GM23338 (cell line): ENCODE measurements around the gene C14orf93. TPM values are rescaled to one million over a fixed set of nuclear protein-coding genes. Genes with fewer than 3 reads are reported as not detected.

Source experiments
- ATAC-seq: fragments of 200-7000 bp; cut with Tn5 transposase; 3 replicates; pipeline ENCODE4 v1.9.1; 2020
- DNase-seq: peaks from one replicate; pipeline ENCODE4 v3.0.0-alpha.2; 2015; ENCODE audit warnings: low spot score
- H2AFZ ChIP-seq: fragments of 200-600 bp; sonication (generic); 2 replicates; pipeline ENCODE4 v1.8.0; 2016; ENCODE audit warnings: antibody characterized with exemption, mild to moderate bottlenecking, moderate library complexity
- H3F3A ChIP-seq: fragments of 200-600 bp; sonication (generic); replicated peaks from 2 replicates; pipeline ENCODE4 v1.8.0; 2017; ENCODE audit warnings: antibody characterized with exemption, mixed run types, low read depth
- H3K27ac ChIP-seq: fragments of 200-600 bp; sonication (generic); 2 replicates; pipeline ENCODE4 v1.6.1; 2016; ENCODE audit warnings: low read depth
- H3K27me3 ChIP-seq: fragments of 200-600 bp; sonication (generic); 2 replicates; pipeline ENCODE4 v1.8.0; 2016; ENCODE audit warnings: mild to moderate bottlenecking, mixed run types, moderate library complexity; ENCODE audit not compliant: insufficient read depth
- H3K36me3 ChIP-seq: fragments of 200-600 bp; sonication (generic); 2 replicates; pipeline ENCODE4 v1.8.0; 2016; ENCODE audit warnings: mild to moderate bottlenecking; ENCODE audit not compliant: insufficient read depth
- H3K4me1 ChIP-seq: fragments of 200-600 bp; sonication (generic); 2 replicates; pipeline ENCODE4 v1.8.0; 2016; ENCODE audit warnings: mild to moderate bottlenecking, moderate library complexity; ENCODE audit not compliant: insufficient read depth
- H3K4me2 ChIP-seq: fragments of 200-600 bp; sonication (generic); 2 replicates; pipeline ENCODE4 v1.7.1; 2017; ENCODE audit warnings: mixed run types
- H3K4me3 ChIP-seq: fragments of 200-600 bp; sonication (generic); 2 replicates; pipeline ENCODE4 v1.6.1; 2016; ENCODE audit warnings: mixed run types
- H3K79me2 ChIP-seq: fragments of 200-600 bp; sonication (generic); replicated peaks from 2 replicates; pipeline ENCODE4 v1.8.0; 2017; ENCODE audit warnings: mild to moderate bottlenecking; ENCODE audit not compliant: insufficient read depth
- H3K9me2 ChIP-seq: fragments of 200-600 bp; sonication (generic); 2 replicates; pipeline ENCODE4 v1.8.0; 2017; ENCODE audit not compliant: insufficient read depth
- H4K20me1 ChIP-seq: fragments of 200-600 bp; sonication (generic); replicated peaks from 2 replicates; pipeline ENCODE4 v1.8.0; 2017; ENCODE audit warnings: mild to moderate bottlenecking; ENCODE audit not compliant: insufficient read depth
- H3K27ac Mint-ChIP-seq: 2 replicates; pipeline ENCODE4 v1.8.0; 2020; ENCODE audit warnings: inconsistent platforms, mild to moderate bottlenecking, moderate library complexity, mixed read lengths
- H3K27me3 Mint-ChIP-seq: 3 replicates; pipeline ENCODE4 v1.8.0; 2022; ENCODE audit warnings: low read depth, mild to moderate bottlenecking, moderate library complexity, mixed read lengths, inconsistent platforms; ENCODE audit not compliant: insufficient read depth, poor library complexity
- H3K36me3 Mint-ChIP-seq: 3 replicates; pipeline ENCODE4 v1.8.0; 2021; ENCODE audit warnings: low read depth, mild to moderate bottlenecking, inconsistent platforms, moderate library complexity, mixed read lengths
- H3K4me1 Mint-ChIP-seq: 3 replicates; pipeline ENCODE4 v1.8.0; 2020; ENCODE audit warnings: mild to moderate bottlenecking, inconsistent platforms, mixed read lengths
- H3K4me3 Mint-ChIP-seq: 3 replicates; pipeline ENCODE4 v1.8.0; 2021; ENCODE audit warnings: moderate library complexity, mild to moderate bottlenecking, inconsistent platforms, mixed read lengths
- H3K9me3 Mint-ChIP-seq: 3 replicates; pipeline ENCODE4 v1.8.0; 2020; ENCODE audit warnings: moderate library complexity, mild to moderate bottlenecking, inconsistent platforms, mixed read lengths
- JUNB ChIP-seq: IDR thresholded peaks from one replicate; pipeline ENCODE4 v1.6.1; 2016; ENCODE audit warnings: antibody characterized with exemption; ENCODE audit not compliant: unreplicated experiment
- STAT1 ChIP-seq: IDR thresholded peaks from one replicate; pipeline ENCODE4 v1.6.1; 2016; ENCODE audit warnings: antibody characterized with exemption; ENCODE audit not compliant: unreplicated experiment
- ZNF114 ChIP-seq: fragments of 250-450 bp; sonication (Bioruptor Pico); IDR thresholded peaks from 2 replicates; pipeline ENCODE4 v1.5.0; 2020; ENCODE audit warnings: mild to moderate bottlenecking, moderate library complexity
- polyA plus RNA-seq: library from polyadenylated mRNA; unstranded; fragments of >200 nt; fragmentation: Nextera tagmentation; extraction: Ambion mirVana; gene quantifications from 2 replicates; pipeline ENCODE4 v1.2.1, GENCODE V29; 2016
- total RNA-seq: library from RNA; depleted of rRNA; stranded (reverse); fragments of >200 nt; shearing (Covaris generic); gene quantifications from 2 replicates; pipeline ENCODE4 v1.2.3, GENCODE V29; 2014
- TF ChIP-seq, protein P1 (sequence below): IDR thresholded peaks from 2 replicates; pipeline ENCODE4 v1.6.1; 2016; ENCODE audit warnings: antibody characterized with exemption
- TF ChIP-seq, protein P2 (sequence below), 2 experiments: fragments of 200-600 bp in 1 of 2; sonication (generic) in 1 of 2; conservative IDR thresholded peaks; 2 replicates each; pipeline versions ENCODE4 v1.5.1 to v1.6.1; 2016 to 2017; ENCODE audit warnings: antibody characterized with exemption in 2 of 2, low read depth in 2 of 2, mild to moderate bottlenecking in 2 of 2, moderate library complexity in 1 of 2
- TF ChIP-seq, protein P3 (sequence below): IDR thresholded peaks from one replicate; pipeline ENCODE4 v1.6.1; 2018; ENCODE audit warnings: antibody characterized with exemption; ENCODE audit not compliant: unreplicated experiment

C14orf93 gene
- total and polyA plus RNA-seq, 2 experiments from 2014 or later: 3.5 to 11.7 TPM

DNA sequence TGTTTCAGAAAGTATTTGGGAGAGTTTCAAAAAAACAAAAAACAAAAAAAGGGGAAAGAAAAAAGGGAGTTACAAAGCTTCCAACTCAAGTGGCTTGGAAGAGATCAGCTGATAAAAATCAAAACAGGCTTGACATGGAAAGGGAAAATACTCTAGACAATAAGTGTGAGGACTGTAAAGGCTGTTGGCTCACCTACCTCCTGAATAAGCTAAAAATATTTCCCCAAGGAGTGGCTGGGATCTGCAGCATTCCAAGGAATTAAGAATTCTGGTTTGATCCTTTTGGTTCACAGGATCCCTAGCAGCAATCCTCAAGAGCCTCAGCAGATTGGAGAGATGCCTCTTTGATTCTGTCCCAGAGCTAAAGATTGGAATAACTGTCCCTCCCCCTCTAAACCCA, 16.4 kb downstream of the C14orf93 start:
- Histone ChIP-seq H3K4me3 (no peak overlapping the region), H3K4me1 (0 out of 2 replicates have a peak, but pooled peaks cover 3% of the 10 kb centered on the region), H3K27me3 (no peaks in the 10 kb centered on the region), H3K36me3 (no peaks in the 10 kb centered on the region), H3K27ac (no peak overlapping the region), H3K79me2 (no peaks in the 10 kb centered on the region), H3K4me2 (no peak overlapping the region), H3K9me2 (no peaks in the 10 kb centered on the region), H3F3A (0 out of 2 replicates have a peak, but pooled peaks cover 3% of the 10 kb centered on the region), H2AFZ (no peak overlapping the region), H4K20me1 (no peaks in the 10 kb centered on the region)
- H3K27me3 Mint-ChIP-seq: peaks cover 3% of the 10 kb centered on the region
- H3K4me1 Mint-ChIP-seq: peaks cover 7% of the 10 kb centered on the region
- no peak overlapping the region for H3K4me3 Mint-ChIP-seq
- H3K9me3 Mint-ChIP-seq: no peaks in the 10 kb centered on the region
- no peaks in the 10 kb centered on the region for H3K36me3 Mint-ChIP-seq
- H3K27ac Mint-ChIP-seq: no peak overlapping the region
- ATAC-seq (no peak), DNase-seq (no peak)
- TF ChIP-seq ZNF114 (CRISPR knock-in tag) (no peak), STAT1 (no peak)
- TF ChIP-seq, protein P1, sequence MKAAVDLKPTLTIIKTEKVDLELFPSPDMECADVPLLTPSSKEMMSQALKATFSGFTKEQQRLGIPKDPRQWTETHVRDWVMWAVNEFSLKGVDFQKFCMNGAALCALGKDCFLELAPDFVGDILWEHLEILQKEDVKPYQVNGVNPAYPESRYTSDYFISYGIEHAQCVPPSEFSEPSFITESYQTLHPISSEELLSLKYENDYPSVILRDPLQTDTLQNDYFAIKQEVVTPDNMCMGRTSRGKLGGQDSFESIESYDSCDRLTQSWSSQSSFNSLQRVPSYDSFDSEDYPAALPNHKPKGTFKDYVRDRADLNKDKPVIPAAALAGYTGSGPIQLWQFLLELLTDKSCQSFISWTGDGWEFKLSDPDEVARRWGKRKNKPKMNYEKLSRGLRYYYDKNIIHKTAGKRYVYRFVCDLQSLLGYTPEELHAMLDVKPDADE: no peak

DNA sequence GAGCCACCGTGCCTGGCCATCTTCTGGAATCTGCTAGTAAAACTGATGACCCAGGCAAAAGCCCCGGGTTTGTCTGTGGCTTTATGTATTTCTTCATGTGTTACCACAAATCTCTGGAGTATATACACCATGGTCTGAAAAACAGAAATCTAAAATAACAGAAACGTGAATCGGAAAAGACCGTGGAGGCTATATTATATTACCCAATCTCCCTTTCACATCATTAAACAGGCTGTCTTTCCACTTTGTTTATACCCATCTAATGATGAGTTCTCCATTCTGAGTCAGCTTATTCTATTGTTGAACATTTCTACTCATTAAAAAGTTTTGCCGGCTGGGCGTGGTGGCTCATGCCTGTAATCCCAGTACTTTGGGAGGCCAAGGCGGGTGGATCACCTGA, 18.1 kb downstream of the C14orf93 start:
- ATAC-seq: no peak
- H3K4me3 Mint-ChIP-seq: no peak overlapping the region
- no peaks in the 10 kb centered on the region for H3F3A ChIP-seq

More for the DNA sequence above, 18.1 kb downstream of the C14orf93 start:
- Histone ChIP-seq H3K4me2 (no peak overlapping the region), H2AFZ (no peak overlapping the region), H4K20me1 (no peaks in the 10 kb centered on the region), H3K27me3 (no peaks in the 10 kb centered on the region), H3K4me3 (no peak overlapping the region), H3K4me1 (0 out of 2 replicates have a peak, but pooled peaks cover 3% of the 10 kb centered on the region), H3K79me2 (no peaks in the 10 kb centered on the region), H3K9me2 (no peaks in the 10 kb centered on the region), H3K27ac (no peak overlapping the region), H3K36me3 (no peaks in the 10 kb centered on the region)
- peaks cover 7% of the 10 kb centered on the region for H3K4me1 Mint-ChIP-seq
- no peak for DNase-seq
- H3K36me3 Mint-ChIP-seq: no peaks in the 10 kb centered on the region
- H3K27ac Mint-ChIP-seq: no peak overlapping the region
- peaks cover 5% of the 10 kb centered on the region for H3K27me3 Mint-ChIP-seq
- TF ChIP-seq, protein P2, sequence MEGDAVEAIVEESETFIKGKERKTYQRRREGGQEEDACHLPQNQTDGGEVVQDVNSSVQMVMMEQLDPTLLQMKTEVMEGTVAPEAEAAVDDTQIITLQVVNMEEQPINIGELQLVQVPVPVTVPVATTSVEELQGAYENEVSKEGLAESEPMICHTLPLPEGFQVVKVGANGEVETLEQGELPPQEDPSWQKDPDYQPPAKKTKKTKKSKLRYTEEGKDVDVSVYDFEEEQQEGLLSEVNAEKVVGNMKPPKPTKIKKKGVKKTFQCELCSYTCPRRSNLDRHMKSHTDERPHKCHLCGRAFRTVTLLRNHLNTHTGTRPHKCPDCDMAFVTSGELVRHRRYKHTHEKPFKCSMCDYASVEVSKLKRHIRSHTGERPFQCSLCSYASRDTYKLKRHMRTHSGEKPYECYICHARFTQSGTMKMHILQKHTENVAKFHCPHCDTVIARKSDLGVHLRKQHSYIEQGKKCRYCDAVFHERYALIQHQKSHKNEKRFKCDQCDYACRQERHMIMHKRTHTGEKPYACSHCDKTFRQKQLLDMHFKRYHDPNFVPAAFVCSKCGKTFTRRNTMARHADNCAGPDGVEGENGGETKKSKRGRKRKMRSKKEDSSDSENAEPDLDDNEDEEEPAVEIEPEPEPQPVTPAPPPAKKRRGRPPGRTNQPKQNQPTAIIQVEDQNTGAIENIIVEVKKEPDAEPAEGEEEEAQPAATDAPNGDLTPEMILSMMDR (conservative IDR thresholded peaks at IDR 0.05; ENCODE audit: low read depth in 2 of 2): no peak
- TF ChIP-seq, protein P3, sequence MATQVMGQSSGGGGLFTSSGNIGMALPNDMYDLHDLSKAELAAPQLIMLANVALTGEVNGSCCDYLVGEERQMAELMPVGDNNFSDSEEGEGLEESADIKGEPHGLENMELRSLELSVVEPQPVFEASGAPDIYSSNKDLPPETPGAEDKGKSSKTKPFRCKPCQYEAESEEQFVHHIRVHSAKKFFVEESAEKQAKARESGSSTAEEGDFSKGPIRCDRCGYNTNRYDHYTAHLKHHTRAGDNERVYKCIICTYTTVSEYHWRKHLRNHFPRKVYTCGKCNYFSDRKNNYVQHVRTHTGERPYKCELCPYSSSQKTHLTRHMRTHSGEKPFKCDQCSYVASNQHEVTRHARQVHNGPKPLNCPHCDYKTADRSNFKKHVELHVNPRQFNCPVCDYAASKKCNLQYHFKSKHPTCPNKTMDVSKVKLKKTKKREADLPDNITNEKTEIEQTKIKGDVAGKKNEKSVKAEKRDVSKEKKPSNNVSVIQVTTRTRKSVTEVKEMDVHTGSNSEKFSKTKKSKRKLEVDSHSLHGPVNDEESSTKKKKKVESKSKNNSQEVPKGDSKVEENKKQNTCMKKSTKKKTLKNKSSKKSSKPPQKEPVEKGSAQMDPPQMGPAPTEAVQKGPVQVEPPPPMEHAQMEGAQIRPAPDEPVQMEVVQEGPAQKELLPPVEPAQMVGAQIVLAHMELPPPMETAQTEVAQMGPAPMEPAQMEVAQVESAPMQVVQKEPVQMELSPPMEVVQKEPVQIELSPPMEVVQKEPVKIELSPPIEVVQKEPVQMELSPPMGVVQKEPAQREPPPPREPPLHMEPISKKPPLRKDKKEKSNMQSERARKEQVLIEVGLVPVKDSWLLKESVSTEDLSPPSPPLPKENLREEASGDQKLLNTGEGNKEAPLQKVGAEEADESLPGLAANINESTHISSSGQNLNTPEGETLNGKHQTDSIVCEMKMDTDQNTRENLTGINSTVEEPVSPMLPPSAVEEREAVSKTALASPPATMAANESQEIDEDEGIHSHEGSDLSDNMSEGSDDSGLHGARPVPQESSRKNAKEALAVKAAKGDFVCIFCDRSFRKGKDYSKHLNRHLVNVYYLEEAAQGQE: no peak
- TF ChIP-seq JUNB: no peak
- no peak for TF ChIP-seq ZNF114 (CRISPR knock-in tag)
- no peaks in the 10 kb centered on the region for H3K9me3 Mint-ChIP-seq
